ENCODE results near the gene FBF1.
"Not testable (repeated sequence)": the region's sequence is repeated elsewhere in the genome, so short reads cannot be mapped to it uniquely, and the experiment has no call there.

- TF ChIP-seq CSDC2 (CRISPR knock-in tag; IDR thresholded peaks at IDR 0.05); OSR1 (CRISPR knock-in tag; IDR thresholded peaks at IDR 0.05); RARB (CRISPR knock-in tag; IDR thresholded peaks at IDR 0.05); ZFP3 (CRISPR knock-in tag; IDR thresholded peaks at IDR 0.05); ZNF8 (CRISPR knock-in tag; IDR thresholded peaks at IDR 0.05); ZC3H10 (CRISPR knock-in tag; IDR thresholded peaks at IDR 0.05); CREB5 (CRISPR knock-in tag; IDR thresholded peaks at IDR 0.05; ENCODE audit: low read depth); ZFP30 (CRISPR knock-in tag; IDR thresholded peaks at IDR 0.05); SNAI2 (CRISPR knock-in tag; IDR thresholded peaks at IDR 0.05); BACH2 (CRISPR knock-in tag; IDR thresholded peaks at IDR 0.05; ENCODE audit: borderline replicate concordance): not testable (repeated sequence)
Observed at GRCh38 chr17:75885860-75886259, 55.0 kb downstream of the FBF1 start.
